Activated naive CD4-positive, alpha-beta T cell treated with anti-CD3 and anti-CD28 coated beads, Interleukin-2, amount 50 U/mL, for 16 hours (primary cell): Measurements from ENCODE around the gene SYT11.
"Not testable (repeated sequence)": the region's sequence is repeated elsewhere in the genome, so short reads cannot be mapped to it uniquely, and the experiment has no call there.

Experiments
- DNase-seq: peaks from one replicate; pipeline ENCODE4 v3.0.0-alpha.2; 2020

Gene SYT11

DNA sequence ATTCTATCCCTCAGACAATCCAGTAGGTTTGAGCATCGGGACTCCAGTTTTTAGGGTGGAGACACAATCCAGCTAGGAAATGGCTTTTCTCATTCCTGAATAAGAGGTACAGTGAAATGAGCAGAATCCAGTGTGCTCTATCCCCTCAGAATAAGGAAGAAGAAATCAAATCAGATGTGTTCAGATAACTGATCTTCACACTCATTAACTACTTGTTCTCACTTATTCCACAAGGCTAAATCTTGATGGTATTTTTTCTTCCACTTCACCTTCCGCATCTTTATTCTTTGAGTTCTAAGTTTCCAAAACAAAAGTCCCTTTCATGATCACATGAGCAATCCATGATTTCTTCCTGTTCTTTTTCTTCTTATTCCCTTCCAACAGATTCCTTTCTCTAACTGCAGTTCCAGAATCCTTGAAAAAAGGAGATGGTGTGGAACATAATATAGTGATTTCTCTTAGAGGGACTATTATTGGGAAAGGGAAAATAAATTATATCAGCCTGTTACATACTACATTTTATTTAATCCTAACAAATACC is 1.7 kb downstream of the SYT11 start:
- DNase-seq: no peak

GRCh38 chr1:155861896-155862295 is 2.5 kb downstream of the SYT11 start:
- no peak for DNase-seq

DNA sequence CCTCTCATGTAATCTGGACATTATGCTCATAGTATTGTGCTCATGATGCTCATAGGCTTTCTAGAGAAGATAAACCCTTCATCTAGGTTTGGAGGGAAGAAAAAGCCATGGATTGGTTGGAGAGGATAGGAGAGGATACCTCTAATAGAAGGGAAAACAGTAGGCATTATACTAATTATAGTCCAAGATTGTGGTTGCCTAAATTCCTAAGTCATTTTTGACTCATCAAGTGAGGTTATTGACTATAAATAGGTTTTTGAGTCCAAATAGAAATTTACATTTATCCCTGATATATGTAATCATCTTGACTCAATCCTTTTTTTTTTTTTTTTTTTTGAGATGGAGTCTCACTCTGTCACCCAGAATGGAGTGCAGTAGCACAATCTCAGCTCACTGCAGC is 5.0 kb downstream of the SYT11 start:
- no peak for DNase-seq

- DNase-seq: no peak
Measured at GRCh38 chr1:155867766-155868165, 8.4 kb downstream of the SYT11 start.

DNA sequence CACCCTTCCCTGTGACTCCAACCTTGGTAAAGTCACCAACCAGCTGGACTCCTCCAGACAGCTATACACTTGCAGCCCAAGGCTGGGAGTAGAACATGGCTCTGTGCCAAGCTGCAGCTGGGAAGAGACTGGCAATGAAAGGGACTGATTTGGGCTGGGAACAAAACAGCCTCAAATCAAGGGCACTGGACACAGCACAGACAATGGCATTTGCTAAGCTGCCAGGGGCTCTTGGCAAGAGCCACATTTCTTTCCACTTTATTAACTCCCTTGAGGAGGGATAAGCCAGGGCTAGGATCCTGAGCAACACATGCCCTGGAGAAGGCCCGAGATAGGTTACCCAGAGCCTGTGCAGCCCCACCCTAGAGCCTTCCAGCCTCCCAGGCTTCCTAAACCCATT is 12.0 kb downstream of the SYT11 start:
- no peak for DNase-seq

- DNase-seq: no peak
Measured at GRCh38 chr1:155872527-155872926, 13.2 kb downstream of the SYT11 start.

- DNase-seq: no peak
Measured at GRCh38 chr1:155873860-155874259, 14.5 kb downstream of the SYT11 start.

DNA sequence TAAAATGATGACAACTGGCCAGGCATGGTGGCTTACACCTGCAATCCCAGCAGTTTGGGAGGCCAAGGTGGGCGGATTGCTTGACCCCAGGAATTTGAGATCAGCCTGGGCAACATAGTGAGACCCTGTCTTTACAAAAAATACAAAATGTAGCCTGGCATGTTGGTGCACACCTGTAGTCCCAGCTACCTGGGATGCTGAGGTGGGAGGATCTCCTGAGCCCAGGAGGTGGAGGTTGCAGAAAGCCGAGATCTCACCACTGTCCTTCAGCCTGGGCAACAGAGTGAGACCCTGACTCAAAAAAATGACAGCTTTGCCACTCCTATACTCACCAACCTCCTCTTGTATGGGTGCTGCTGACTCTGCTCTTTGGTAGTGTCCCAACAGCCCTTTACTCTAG is 18.6 kb downstream of the SYT11 start:
- no peak for DNase-seq

DNA sequence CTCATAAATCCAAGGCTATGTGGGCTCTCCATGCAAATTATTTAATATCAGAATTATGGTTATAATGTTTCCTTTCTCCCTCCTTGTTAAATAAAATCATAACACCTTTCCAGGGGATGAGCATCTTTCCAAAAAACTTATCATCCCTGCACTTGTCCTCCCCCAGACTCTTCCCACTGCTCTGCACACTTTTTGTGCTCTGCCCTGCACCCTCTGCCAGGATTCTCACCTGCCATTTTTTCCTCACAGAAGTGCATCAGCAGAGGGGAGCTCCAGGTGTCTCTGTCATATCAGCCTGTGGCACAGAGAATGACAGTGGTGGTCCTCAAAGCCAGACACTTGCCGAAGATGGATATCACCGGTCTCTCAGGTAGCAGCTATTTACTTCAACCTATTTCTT is 20.9 kb downstream of the SYT11 start:
- no peak for DNase-seq

- DNase-seq: no peak
Measured at GRCh38 chr1:155880950-155881349, 21.6 kb downstream of the SYT11 start.

DNA sequence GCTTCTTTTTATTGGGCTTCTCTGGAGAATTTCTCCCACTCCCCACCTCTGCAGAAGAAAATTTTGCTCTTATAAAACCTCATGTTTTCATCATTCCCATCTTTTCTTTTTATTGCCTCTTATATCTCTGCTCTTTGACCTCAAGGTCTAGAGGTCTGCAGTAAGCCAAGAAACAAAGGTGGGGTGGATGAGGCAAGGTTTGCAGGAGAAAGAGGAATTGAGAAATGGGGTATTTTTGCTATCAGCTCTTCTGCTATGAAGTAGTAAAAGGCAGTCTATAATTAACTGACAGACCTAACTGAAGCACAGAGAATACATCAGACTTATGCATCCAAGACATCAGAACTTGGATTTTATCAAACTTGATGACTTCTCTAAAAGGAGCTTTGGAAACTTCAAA is 22.9 kb downstream of the SYT11 start:
- no peak for DNase-seq

GRCh38 chr1:155882766-155883165 is 23.4 kb downstream of the SYT11 start:
- no peak for DNase-seq

DNA sequence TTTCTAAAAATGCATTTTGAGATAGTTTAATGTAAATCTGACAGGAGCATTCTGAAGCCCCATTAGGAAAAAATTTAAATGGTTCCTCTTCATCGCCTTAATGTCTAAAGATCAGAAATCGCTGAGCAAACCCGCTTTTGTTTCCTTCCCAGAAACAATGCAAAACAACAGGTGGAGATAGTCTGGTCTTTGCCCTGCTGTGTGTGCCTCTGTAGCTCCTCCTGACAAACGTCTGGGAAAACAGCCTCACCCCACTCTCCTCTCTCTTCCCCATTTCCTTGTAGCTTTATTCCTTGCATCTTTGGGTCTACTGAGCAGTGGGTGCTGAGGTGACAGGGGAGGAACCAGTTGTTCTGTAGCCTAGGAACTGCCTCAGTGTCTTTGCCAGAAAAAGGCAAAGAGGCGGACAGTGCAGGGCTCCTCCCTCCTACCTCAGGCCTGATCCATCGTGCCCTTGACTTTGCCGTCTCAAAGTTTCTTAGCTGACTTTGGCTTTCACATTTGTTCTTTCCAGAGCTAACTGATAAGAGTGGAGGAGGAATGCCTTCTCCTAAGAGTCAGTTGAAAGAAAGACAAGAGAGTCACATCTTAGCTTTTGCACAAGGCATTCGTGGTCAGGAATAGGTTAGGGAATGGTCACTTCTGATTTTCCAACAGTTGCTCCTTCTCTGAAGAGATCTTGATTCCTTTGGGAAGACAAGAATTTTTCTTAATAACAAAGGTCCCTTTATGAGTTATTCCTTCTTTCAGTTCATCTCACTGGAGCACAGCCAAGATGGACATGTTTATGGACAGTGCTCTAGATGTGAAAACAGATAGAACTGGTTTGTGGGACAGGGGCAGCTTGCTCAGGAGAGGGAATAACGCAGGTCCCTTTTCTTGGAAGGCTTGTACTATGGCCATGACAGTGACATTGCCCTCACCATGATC is 24.9 kb downstream of the SYT11 start:
- no peak for DNase-seq

DNA sequence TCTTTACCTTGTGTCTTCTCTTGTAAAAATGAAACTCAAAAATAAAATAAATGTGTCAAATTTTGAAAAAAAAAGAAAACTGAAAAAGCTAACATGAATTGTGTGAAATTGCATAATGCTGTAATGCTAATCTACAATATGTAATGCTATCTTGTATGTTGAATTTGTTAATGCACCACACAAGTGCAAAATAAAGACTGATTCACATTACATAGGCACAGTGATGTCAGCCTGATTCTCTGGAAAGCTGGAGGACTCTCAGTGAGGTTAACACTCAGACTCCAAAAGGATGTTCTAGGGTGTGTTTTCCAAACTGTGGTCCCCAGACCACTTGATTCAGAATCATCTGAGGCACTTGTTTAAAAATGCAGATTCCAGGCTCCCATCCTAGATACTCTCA is 25.6 kb downstream of the SYT11 start:
- DNase-seq: no peak

DNA sequence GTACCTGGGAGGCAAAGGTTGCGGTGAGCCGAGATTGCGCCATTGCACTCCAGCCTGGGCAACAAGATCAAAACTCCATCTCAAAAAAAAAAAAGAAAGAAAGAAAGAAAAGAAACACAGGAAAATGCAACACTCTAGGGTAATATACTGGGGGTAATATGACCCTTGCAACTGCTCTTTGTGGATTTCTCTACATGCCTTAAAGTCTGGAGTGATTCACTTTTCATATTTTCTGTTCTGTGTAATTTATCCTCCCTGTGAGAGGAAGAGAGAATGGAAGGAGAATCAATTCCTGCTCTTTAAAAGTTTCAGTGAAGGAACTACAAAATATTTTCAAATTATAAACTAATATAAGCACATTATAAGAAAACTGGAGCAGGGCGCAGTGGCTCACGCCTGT is 29.1 kb downstream of the SYT11 start:
- no peak for DNase-seq

DNA sequence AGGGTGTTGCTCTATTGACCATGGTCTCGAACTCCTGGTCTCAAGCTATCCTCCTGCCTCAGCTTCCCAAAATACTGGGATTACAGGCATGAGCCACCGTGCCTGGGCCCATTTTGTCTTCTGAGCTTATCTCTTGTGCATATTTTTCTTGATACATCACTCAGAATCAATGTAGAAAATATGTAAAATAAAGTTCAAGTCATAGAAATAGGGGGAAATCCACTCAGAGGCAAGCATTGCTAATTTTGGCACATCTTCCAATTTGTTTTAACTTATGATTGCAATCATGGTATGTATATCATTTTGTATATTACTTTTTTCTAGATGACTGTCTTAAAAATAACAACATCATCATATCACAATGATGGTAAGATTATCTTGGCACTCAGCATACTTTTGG is 30.2 kb downstream of the SYT11 start:
- DNase-seq: no peak

- DNase-seq: no peak
Measured at GRCh38 chr1:155890251-155890650, 30.9 kb downstream of the SYT11 start.

- DNase-seq: no peak
Measured at GRCh38 chr1:155892796-155893195, 33.4 kb downstream of the SYT11 start.

DNA sequence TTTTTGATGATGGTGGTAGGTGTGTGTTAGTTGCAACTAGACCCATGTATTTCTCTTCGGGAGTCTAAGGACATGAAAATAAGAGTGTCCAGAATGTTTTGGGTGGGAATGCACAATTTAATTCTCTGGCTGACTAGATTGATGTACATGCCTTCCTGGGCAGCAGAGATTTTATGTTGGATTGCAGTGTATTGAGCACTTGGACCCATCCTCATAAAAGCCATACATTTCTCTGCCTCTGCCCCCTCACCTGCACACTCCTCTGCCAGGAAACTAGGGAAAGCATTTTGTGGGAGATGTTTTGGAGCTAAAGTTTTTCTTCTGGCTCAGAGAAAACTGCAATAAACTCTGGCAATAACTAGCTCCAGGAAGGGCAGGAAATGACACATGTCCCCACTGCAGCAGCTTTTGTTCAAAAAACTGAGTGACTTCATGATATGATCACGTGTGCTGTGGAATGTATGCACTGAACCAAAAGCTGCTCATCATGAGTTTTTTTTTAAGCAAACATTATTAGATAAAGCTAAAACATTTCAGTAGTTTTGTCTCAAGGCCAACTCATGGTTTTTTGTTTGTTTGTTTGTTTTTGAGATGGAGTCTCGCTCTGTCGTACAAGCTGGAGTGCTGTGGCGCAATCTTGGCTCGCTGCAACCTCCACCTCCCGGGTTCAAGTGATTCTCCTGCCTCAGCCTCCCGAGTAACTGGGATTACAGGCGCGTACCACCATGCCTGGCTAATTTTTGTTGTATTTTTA is 34.2 kb downstream of the SYT11 start:
- DNase-seq: no peak

DNA sequence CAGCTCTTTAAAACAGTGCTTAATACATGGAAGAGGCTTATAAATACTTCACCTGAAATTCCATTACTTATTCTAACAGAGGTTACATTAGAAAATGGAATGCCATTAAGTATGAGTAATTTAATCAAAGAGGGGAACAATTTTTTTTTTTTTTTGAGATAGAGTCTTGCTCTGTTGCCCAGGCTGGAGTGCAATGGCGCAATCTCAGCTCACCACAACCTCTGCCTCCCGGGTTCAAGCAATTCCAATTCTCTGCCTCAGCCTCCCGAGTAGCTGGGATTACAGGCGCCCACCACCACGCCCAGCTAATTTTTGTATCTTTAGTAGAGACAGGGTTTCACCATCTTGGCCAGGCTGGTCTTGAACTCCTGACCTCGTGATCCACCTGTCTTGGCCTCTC is 36.2 kb downstream of the SYT11 start:
- not testable (repeated sequence) for DNase-seq

- DNase-seq: not testable (repeated sequence)
Measured at GRCh38 chr1:155896476-155896875, 37.1 kb downstream of the SYT11 start.

DNA sequence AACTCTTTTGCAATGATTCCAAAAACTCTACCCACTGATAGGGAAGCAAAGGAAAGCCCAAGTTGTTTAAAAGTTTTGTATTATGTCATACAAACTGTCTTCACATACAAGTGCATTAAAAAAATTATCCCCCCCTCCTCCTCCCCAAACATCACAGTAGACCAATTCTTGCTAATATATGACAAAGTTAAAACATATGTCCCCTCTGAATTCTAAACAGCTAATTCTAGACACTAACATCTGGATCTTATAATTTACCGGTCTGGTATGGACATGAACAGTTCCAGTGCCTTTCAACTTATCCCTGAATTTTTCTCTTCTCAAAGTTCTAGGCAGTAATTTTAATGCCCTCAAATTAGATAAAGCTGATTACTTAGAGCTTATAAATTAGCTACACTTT is 38.4 kb downstream of the SYT11 start:
- no peak for DNase-seq

DNA sequence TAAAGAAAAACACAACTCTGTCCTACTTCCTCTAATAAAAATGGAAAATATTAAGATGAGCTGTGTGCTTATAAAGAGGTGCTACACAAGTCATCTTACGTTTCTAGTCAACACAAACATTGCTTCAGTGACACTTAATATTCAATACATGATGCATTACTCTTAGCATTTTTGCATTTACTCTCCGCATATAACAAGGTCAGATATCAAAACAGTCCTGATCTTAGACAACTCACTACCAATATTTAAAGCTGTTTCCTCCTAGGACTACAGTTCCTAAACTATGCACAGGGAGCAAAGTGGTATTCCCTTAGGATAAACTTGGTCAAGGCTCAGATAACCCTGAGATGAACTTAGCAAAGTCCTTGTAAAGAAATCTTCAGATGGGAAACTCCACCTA is 39.5 kb downstream of the SYT11 start:
- no peak for DNase-seq

GRCh38 chr1:155899683-155900082 is 40.3 kb downstream of the SYT11 start:
- DNase-seq: no peak
